T47D (cell line): ENCODE measurements around the gene FGD6.

Experiments
- DNase-seq, 2 experiments: peaks; one replicate each; pipeline versions ENCODE4 v3.0.0 to v3.0.0-alpha.2; 2011 to 2012; ENCODE audit warnings: low read depth in 1 of 2, low spot score in 1 of 2
- JUND ChIP-seq: IDR thresholded peaks from 2 replicates; pipeline ENCODE4 v1.6.1; 2012; ENCODE audit warnings: low read depth
- in situ Hi-C: cut with HindIII; loops from 2 replicates; pipeline ENCODE4 v1.10.0; 2016; ENCODE audit warnings: low sequenced_read_pairs, low pct_unique_long_range_greater_than_20kb

The FGD6 gene

GRCh38 chr12:95217377-95218149 is at the start of gene FGD6, which contains the start of gene VEZT:
Gene FGD6 (minus strand): TSS chr12:95217467. CDS start chr12:95217240, 227 bp downstream.
Gene VEZT (plus strand): TSS chr12:95217807. CDS start chr12:95217851, 44 bp downstream.
- DNase-seq: peak; percentile 98 to 100
- TF ChIP-seq JUND: no peak
- in situ Hi-C loops: no loop called here

- no peak for TF ChIP-seq JUND
- in situ Hi-C loops: no loop called here
Measured at GRCh38 chr12:95266254-95266653, 49.0 kb upstream of the FGD6 start.

GRCh38 chr12:95265765-95266164 is 48.5 kb upstream of the FGD6 start:
- no peak for DNase-seq
- in situ Hi-C loops: no loop called here
- TF ChIP-seq JUND: no peak

More at GRCh38 chr12:95266254-95266653, 49.0 kb upstream of the FGD6 start:
- no peak for DNase-seq

GRCh38 chr12:95262808-95263207 is 45.5 kb upstream of the FGD6 start:
- in situ Hi-C loops: no loop called here

GRCh38 chr12:95261109-95261508 is 43.8 kb upstream of the FGD6 start:
- TF ChIP-seq JUND: no peak
- in situ Hi-C loops: no loop called here
- DNase-seq: no peak

More at GRCh38 chr12:95262808-95263207, 45.5 kb upstream of the FGD6 start:
- peak in 1 of 2 experiments; percentile 6 for DNase-seq
- TF ChIP-seq JUND: no peak

- in situ Hi-C loops: no loop called here
- TF ChIP-seq JUND: peak; percentile 62; the same call in 1 of the 2 replicates
- DNase-seq: peak; percentile 55 to 86
Measured at GRCh38 chr12:95259368-95259767, 42.1 kb upstream of the FGD6 start.

- in situ Hi-C loops: no loop called here
- DNase-seq: peak in 1 of 2 experiments; percentile 12
- no peak for TF ChIP-seq JUND
Measured at GRCh38 chr12:95258803-95259202, 41.5 kb upstream of the FGD6 start.

- DNase-seq: no peak
- no peak for TF ChIP-seq JUND
- in situ Hi-C loops: no loop called here
Measured at GRCh38 chr12:95258151-95258550, 40.9 kb upstream of the FGD6 start.

GRCh38 chr12:95257541-95257940 is 40.3 kb upstream of the FGD6 start:
- TF ChIP-seq JUND: no peak
- in situ Hi-C loops: no loop called here
- DNase-seq: no peak

GRCh38 chr12:95253386-95253785 is 36.1 kb upstream of the FGD6 start:
- no peak for DNase-seq
- no peak for TF ChIP-seq JUND
- in situ Hi-C loops: no loop called here

- in situ Hi-C loops: no loop called here
- TF ChIP-seq JUND: no peak
- DNase-seq: no peak
Measured at GRCh38 chr12:95248604-95249360, 31.5 kb upstream of the FGD6 start.

- TF ChIP-seq JUND: no peak
- no peak for DNase-seq
- in situ Hi-C loops: no loop called here
Measured at GRCh38 chr12:95248095-95248494, 30.8 kb upstream of the FGD6 start.

- in situ Hi-C loops: no loop called here
- TF ChIP-seq JUND: no peak
- DNase-seq: no peak
Measured at GRCh38 chr12:95244350-95244749, 27.1 kb upstream of the FGD6 start.
